PC-3 (cell line): ENCODE results near the gene MDM4. TPM values are rescaled to one million over a fixed set of nuclear protein-coding genes. Genes with fewer than 3 reads are reported as not detected.

ENCODE experiments used
- ATAC-seq: fragments of 200-7000 bp; cut with Tn5 transposase; 2 replicates; pipeline ENCODE4 v1.9.1; 2020; ENCODE audit warnings: mild to moderate bottlenecking, moderate library complexity
- BruUV-seq: library from RNA; stranded (reverse); fragments of 400-500 nt; replicated peaks from 2 replicates; lab custom pipeline; 2021; lab: Mats Ljungman, UMichigan
- CTCF ChIA-PET: fragments of 300-600 bp; sonication (Branson Sonifier 250); formaldehyde crosslinking; loops from one replicate; lab custom pipeline; 2022; ENCODE audit warnings: antibody characterized with exemption; lab: Charles Lee
- POLR2A ChIA-PET: fragments of 300-600 bp; sonication (Branson Sonifier 250); formaldehyde crosslinking; loops from one replicate; lab custom pipeline; 2022; ENCODE audit warnings: antibody characterized with exemption; ENCODE audit not compliant: unreplicated experiment; lab: Charles Lee
- DNase-seq: peaks from one replicate; pipeline ENCODE4 v3.0.0-alpha.2; 2015
- H2AFZ ChIP-seq: fragments of 300-600 bp; sonication (generic); 2 replicates; pipeline ENCODE4 v1.6.0; 2016; ENCODE audit warnings: antibody characterized with exemption, low read length
- H3F3A ChIP-seq: fragments of 300-600 bp; sonication (generic); one replicate; pipeline ENCODE4 v1.6.0; 2017; ENCODE audit warnings: antibody characterized with exemption, low read length, control low read depth, mild to moderate bottlenecking; ENCODE audit not compliant: unreplicated experiment
- H3K27ac ChIP-seq: fragments of 300-600 bp; sonication (generic); 2 replicates; pipeline ENCODE4 v1.5.1; 2016; ENCODE audit warnings: mild to moderate bottlenecking, low read length
- H3K27me3 ChIP-seq: fragments of 300-600 bp; sonication (generic); 2 replicates; pipeline ENCODE4 v1.6.1; 2016; ENCODE audit warnings: low read length, mixed read lengths
- H3K36me3 ChIP-seq: fragments of 300-600 bp; sonication (generic); 2 replicates; pipeline ENCODE4 v1.6.1; 2016; ENCODE audit warnings: low read depth, mixed run types, low read length, mixed read lengths
- H3K4me1 ChIP-seq: fragments of 300-600 bp; sonication (generic); 2 replicates; pipeline ENCODE4 v1.5.1; 2016; ENCODE audit warnings: low read length; ENCODE audit not compliant: insufficient read depth
- H3K4me2 ChIP-seq: fragments of 300-600 bp; sonication (generic); 2 replicates; pipeline ENCODE4 v1.6.0; 2016; ENCODE audit warnings: low read length
- H3K4me3 ChIP-seq: fragments of 300-600 bp; sonication (generic); 2 replicates; pipeline ENCODE4 v1.5.1; 2016; ENCODE audit warnings: mild to moderate bottlenecking, low read length, mixed read lengths
- H3K79me2 ChIP-seq: fragments of 300-600 bp; sonication (generic); 2 replicates; pipeline ENCODE4 v1.6.1; 2017; ENCODE audit warnings: low read length, mixed read lengths
- H3K9ac ChIP-seq: fragments of 300-600 bp; sonication (generic); 2 replicates; pipeline ENCODE4 v1.6.0; 2016; ENCODE audit warnings: mild to moderate bottlenecking, low read length
- H3K9me2 ChIP-seq: fragments of 300-600 bp; sonication (generic); replicated peaks from 2 replicates; pipeline ENCODE4 v1.6.1; 2016; ENCODE audit warnings: mixed run types, low read length, mixed read lengths
- H3K9me3 ChIP-seq: fragments of 300-600 bp; sonication (generic); 2 replicates; pipeline ENCODE4 v1.6.1; 2016; ENCODE audit warnings: low read length, mixed read lengths
- H4K20me1 ChIP-seq: fragments of 300-600 bp; sonication (generic); 2 replicates; pipeline ENCODE4 v1.6.1; 2016; ENCODE audit warnings: low read length, mixed read lengths
- CTCF ChIP-seq: fragments of 300-600 bp; sonication (generic); conservative IDR thresholded peaks from 2 replicates; pipeline ENCODE4 v1.5.1; 2017; ENCODE audit warnings: antibody characterized with exemption, low read depth, mild to moderate bottlenecking, low read length
- EZH2 ChIP-seq: fragments of 300-600 bp; sonication (generic); IDR thresholded peaks from one replicate; pipeline ENCODE4 v1.6.1; 2017; ENCODE audit warnings: antibody characterized with exemption, mild to moderate bottlenecking, low read length; ENCODE audit not compliant: unreplicated experiment
- EZH2phosphoT487 ChIP-seq: fragments of 300-600 bp; sonication (generic); IDR thresholded peaks from 2 replicates; pipeline ENCODE4 v1.6.1; 2018; ENCODE audit warnings: mild to moderate bottlenecking, antibody characterized with exemption, low read length, borderline replicate concordance
- intact Hi-C: fragments of 100-400 bp; cut with micrococcal nuclease; formaldehyde crosslinking; loops from 2 replicates; pipeline ENCODE4 v1.9.0; 2023
- total RNA-seq: library from RNA; depleted of rRNA; stranded (reverse); fragments of >200 nt; gene quantifications from 2 replicates; pipeline ENCODE4 v1.2.3, GENCODE V29; 2014

Gene MDM4
- total RNA-seq, 1 experiment from 2014 or later = 36.3 TPM

DNA sequence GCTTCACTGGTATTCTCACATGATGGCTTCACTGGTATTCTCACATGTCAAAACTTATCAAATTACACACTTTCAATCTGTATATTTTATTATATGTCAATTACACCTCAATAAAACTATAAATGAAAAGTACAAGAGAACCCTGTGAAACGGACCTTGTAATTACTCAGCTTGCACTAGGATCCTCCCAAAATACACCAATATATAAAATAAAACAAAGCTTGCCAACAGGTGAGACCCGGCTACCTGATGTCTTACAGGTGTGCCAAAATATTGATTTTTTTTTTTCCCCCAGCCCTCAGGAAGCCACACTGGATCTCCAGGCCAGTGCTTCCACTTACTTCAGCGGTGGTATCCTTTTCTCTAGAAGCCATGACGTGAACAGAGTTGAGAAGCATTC, 44.5 kb upstream of the MDM4 start:
- intact Hi-C loops = no loop called here
- CTCF ChIA-PET = no interaction called here
- peaks cover 4% of the 10 kb centered on the region; the same call in 1 of the 2 replicates for H3K79me2 ChIP-seq

GRCh38 chr1:204472660-204473059, 43.5 kb upstream of the MDM4 start:
- H3F3A ChIP-seq = no peaks in the 10 kb centered on the region
- ChIA-PET POLR2A (no interaction called here), CTCF (no interaction called here)
- no peak for ATAC-seq
- no peaks in the 10 kb centered on the region for H3K9me3 ChIP-seq
- H3K9ac ChIP-seq = no peak overlapping the region
- H3K79me2 ChIP-seq = peaks cover 4% of the 10 kb centered on the region; the same call in 1 of the 2 replicates
- H3K4me1 ChIP-seq = no peaks in the 10 kb centered on the region
- DNase-seq = no peak
- peaks cover 11% of the 10 kb centered on the region; the same call in 1 of the 2 replicates for H3K36me3 ChIP-seq
- H3K27ac ChIP-seq = no peak overlapping the region
- BruUV-seq = no TSS peak
- H3K4me2 ChIP-seq = no peak overlapping the region
- no peaks in the 10 kb centered on the region for H3K27me3 ChIP-seq
- TF ChIP-seq EZH2phosphoT487 (no peak), EZH2 (no peak), CTCF (no peak)
- no peaks in the 10 kb centered on the region for H3K9me2 ChIP-seq
- intact Hi-C loops = no loop called here
- no peak overlapping the region for H3K4me3 ChIP-seq
- H2AFZ ChIP-seq = no peak overlapping the region
- peaks cover 4% of the 10 kb centered on the region; the same call in 1 of the 2 replicates for H4K20me1 ChIP-seq

More for the DNA sequence above, 44.5 kb upstream of the MDM4 start:
- peaks cover 11% of the 10 kb centered on the region; the same call in 1 of the 2 replicates for H3K36me3 ChIP-seq
- no peaks in the 10 kb centered on the region for H3F3A ChIP-seq
- H3K4me2 ChIP-seq = no peak overlapping the region
- no peak overlapping the region for H3K27ac ChIP-seq
- TF ChIP-seq CTCF (no peak), EZH2 (no peak), EZH2phosphoT487 (no peak)
- H3K9me2 ChIP-seq = no peaks in the 10 kb centered on the region
- POLR2A ChIA-PET = interaction anchor here (0.6 kb wide), 1 partner anchor 29 kb away, joined by 3 read pairs; no protein-coding TSS in a partner anchor
- no TSS peak for BruUV-seq
- H3K27me3 ChIP-seq = no peaks in the 10 kb centered on the region
- no peaks in the 10 kb centered on the region for H3K4me1 ChIP-seq
- no peaks in the 10 kb centered on the region for H3K9me3 ChIP-seq
- no peak overlapping the region for H2AFZ ChIP-seq
- DNase-seq = no peak
- ATAC-seq = no peak
- H3K4me3 ChIP-seq = no peak overlapping the region
- H4K20me1 ChIP-seq = peaks cover 2% of the 10 kb centered on the region; the same call in 1 of the 2 replicates
- no peak overlapping the region for H3K9ac ChIP-seq

- H2AFZ ChIP-seq = no peak overlapping the region
- no peak overlapping the region for H3K4me3 ChIP-seq
- no TSS peak for BruUV-seq
- ChIA-PET POLR2A (no interaction called here), CTCF (interaction anchor here (0.5 kb wide), 1 partner anchor 25 kb away, joined by 5 read pairs; no protein-coding TSS in a partner anchor)
- peaks cover 8% of the 10 kb centered on the region; the same call in 1 of the 2 replicates for H3K79me2 ChIP-seq
- H3K9me3 ChIP-seq = no peaks in the 10 kb centered on the region
- H3K27ac ChIP-seq = no peak overlapping the region
- intact Hi-C loops = no loop called here
- no peak for TF ChIP-seq EZH2phosphoT487
- no peak for TF ChIP-seq EZH2
- TF ChIP-seq CTCF = no peak
- H3K36me3 ChIP-seq = peaks cover 6% of the 10 kb centered on the region; the same call in 1 of the 2 replicates
- H3K9me2 ChIP-seq = no peaks in the 10 kb centered on the region
- H3K4me2 ChIP-seq = no peak overlapping the region
- H3F3A ChIP-seq = no peaks in the 10 kb centered on the region
- DNase-seq (no peak), ATAC-seq (no peak)
- peaks cover 4% of the 10 kb centered on the region; the same call in 1 of the 2 replicates for H4K20me1 ChIP-seq
- H3K9ac ChIP-seq = no peak overlapping the region
- no peaks in the 10 kb centered on the region for H3K4me1 ChIP-seq
- H3K27me3 ChIP-seq = no peaks in the 10 kb centered on the region
Observed at GRCh38 chr1:204473400-204473965, 42.7 kb upstream of the MDM4 start.
